K562 treated with DMSO at 1 percent for 24 hours (cell line): ENCODE data around the gene ZNG1C. TPM values are rescaled to one million over a fixed set of nuclear protein-coding genes. Genes with fewer than 3 reads are reported as not detected.

ENCODE experiments used
- total RNA-seq: library from RNA; unstranded; fragments of 300-600 nt; gene quantifications from 2 replicates; pipeline ENCODE4 v1.2.3, GENCODE V29; 2022; ENCODE audit warnings: low read depth; ENCODE audit not compliant: insufficient read depth

ZNG1C gene
- 3.1 and 8.6 TPM in 2 replicates for total RNA-seq

DNA sequence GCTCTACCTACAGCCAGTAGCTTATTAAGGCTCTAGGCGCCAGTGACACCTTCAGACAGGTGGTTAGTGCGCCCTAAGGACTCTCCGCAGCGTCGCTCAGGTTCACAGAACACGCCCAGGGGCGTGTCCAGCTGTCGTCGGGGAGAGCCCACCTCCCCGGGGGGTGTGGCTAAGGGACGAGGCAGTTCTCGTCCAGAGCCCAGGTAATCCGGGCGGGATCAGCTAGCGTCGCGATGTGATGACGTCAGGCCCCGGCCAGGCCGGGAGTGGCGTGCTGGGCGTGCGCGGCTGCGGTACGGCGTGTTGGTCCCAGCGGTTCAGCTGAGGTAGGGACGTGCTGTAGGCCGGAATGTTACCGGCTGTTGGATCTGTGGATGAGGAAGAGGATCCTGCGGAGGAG lies at the start of gene ZNG1C:
Gene ZNG1C (plus strand): TSS at position 301 of the 400 bp plus-strand sequence. CDS start 49 bp downstream, at position 350.

DNA sequence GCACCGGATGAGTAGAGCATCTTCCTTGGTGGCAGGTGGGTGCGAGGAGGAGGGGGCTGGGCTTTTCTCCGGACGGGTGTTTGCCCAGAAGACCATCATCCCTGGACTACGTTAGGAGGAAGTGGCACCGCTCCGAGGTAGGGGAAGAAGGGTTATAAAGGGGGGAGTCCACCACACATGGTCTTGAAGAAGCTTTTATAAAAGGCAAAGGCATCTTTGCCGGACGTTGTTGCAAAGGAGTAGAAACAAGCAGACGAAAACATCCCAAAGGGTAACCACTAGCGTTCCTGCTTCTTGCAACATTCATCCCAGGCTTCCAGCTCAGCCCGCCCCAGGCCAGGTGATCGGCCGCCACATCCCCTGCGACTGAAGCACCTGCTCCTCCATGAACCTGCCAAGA lies 60.8 kb downstream of the ZNG1C start, which contains the start of gene FOXD4L3:
Gene FOXD4L3 (plus strand): TSS at position 301 of the 400 bp plus-strand sequence. CDS start 85 bp downstream, at position 386.

Other genes starting within 250 kb of the ZNG1C start
- not detected in 2 replicates for gene FOXD4L3, start 60.9 kb downstream of the ZNG1C start, total RNA-seq
- gene PGM5, start 114.6 kb downstream of the ZNG1C start, total RNA-seq, result not detected in 2 replicates